CD4-positive, alpha-beta T cell treated with Interleukin-6 for 4 hours (primary cell): ENCODE data around the gene TESPA1.

ENCODE experiments used
- DNase-seq: peaks from one replicate; pipeline ENCODE4 v3.0.0-alpha.2; 2020; ENCODE audit warnings: mixed read lengths

TESPA1 gene

DNA sequence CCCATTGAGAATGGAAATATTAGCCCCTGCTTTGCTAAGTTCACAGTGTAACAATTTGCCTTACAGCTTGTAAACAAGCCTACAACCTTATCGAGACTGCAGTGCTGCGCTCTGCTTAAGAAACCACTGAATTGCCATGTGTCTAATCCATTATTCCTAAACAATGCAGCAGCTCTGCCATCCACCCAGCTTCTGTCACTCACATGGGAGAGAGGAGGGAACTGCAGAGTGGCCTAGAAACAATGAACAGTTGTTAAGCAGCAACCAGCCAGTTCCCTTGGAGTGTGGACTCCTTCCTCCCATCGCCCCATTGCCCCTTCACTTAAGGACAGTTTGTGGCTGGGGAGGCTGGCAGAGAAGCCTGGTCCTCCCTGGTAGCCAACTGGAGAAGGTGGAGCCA, 42.9 kb downstream of the TESPA1 start:
- DNase-seq: no peak

DNA sequence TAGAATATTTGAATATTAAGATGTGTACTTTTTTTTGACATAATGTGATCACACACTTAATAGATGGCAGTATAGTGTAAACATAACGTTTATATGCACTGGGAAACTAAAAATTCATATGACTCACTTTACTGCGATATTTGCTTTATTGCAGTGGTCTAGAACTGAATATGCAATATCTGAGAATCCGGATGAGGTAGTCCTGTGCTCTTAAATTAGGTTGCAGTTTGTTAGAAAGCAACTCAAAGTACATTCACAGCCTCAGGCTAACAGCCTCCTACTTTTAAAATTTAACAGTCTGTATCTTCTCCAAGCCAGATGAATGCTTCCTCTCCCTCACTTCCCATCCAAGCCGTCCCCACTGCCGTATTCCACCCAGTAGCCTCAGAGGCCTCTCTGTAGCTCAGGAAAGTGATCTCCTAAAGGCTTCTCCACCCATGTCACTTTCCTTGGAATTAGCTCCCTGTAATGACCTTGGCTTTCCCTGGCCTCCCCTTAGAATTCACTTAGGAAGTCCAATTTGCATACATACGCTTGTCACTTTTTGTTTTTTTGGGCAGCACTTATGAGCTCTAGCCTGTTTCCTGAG, 43.7 kb downstream of the TESPA1 start:
- no peak for DNase-seq

DNA sequence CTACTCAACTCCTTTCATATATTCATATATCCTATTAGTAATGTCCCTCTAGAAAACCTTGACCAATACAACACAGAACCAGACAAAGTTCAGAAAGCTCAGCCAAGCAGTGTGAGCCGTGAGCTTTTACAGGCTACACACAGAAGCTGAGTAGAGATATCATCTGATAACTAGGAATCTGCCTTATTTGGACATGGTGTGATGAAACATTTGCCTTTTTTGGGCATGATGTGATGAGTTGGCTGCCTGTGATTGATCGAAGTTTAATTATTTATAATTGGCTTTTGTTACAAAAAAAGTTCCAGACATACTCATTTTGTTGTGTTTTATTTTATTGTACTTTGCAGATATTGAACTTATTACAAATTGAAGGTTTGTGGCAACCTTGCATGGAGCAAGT, 46.6 kb downstream of the TESPA1 start:
- no peak for DNase-seq

DNA sequence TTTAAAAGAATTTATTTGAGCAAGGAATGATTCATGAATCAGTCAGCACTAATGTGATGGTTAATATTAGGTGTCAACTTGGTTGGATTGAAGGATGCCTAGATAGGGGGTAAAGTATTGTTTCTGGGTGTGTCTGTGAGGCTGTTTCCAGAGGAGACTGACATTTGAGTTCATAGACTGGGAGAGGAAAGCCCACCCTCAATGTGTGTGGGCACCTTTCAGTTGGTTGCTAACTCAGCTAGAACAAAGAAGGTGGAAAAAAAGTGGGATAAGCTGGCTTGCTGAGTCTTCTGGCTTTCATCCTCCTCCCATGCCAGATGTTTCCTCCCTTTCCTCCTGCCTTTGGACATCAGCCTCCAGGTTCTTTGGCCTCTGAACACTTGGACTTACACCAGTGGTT, 47.2 kb downstream of the TESPA1 start:
- no peak for DNase-seq

DNA sequence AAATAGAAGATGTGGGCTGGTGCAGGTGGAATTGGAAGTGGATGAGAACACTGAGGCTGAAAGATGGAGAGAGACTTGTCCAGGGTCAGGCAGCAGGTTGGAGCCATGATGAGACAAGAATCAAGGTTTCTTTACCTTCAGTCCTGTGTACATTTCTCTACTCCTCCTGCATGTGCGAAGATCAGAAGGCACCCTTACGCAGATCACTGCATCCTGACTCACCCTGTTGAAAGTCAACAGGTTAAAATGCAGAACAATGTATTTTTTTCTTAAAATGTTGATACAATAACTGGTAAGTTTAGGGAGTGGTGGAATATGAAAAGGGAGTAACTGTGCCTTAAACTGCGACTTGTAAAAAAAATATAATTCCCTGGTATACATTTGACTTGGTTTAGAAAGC, 47.8 kb downstream of the TESPA1 start:
- no peak for DNase-seq

DNA sequence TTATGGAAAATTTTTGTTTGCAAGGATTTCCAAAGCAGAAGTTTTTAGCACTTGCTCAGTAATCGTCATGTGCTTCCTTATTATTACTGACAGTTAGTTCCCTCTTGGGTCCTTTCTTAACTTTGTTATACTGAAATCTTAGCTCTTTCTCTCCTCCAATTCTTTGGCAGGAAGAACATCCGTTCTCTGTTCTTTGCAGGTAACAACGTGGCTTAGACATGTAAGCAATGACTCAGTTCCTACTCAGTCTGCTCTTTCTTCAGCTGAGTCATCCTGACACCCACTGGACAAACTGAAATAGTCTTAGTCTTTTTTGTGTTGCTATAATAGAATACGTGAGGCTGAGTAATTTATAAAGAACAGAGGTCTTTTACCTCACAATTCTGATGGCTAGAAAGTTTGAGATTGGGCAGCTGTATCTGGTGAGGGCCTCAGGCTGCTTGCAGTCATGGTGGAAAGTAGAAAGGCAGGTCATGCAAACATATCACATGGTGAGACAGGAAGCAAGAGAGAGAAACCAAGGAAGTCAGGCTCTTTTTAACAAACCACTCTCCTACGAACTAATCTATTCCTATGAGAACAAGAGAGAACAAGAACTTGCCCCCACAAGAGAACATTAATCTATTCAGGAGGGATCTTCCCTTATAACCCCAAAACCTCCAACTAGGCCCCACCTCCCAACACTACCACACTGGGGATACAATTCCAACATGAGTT, 49.2 kb downstream of the TESPA1 start:
- DNase-seq: peak; percentile 51

DNA sequence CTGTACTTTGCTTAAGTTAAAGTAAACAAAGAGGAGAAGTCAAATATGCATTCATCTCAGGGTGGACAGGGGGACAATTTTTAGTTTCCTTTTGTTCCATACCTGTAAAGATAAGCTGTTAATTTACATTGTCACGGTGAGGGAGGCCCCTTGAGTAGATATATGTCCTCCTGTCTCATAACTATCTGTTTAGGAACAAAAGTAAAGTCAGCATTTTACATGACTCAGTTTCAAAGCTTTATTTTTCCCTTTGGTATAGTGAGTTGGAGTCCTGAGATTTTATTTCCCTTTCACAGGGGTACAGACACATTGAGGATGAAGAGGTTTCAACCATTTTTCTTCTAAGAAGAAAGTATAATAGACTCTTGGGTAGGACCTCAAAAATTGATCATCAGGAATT, 50.1 kb downstream of the TESPA1 start:
- no peak for DNase-seq

DNA sequence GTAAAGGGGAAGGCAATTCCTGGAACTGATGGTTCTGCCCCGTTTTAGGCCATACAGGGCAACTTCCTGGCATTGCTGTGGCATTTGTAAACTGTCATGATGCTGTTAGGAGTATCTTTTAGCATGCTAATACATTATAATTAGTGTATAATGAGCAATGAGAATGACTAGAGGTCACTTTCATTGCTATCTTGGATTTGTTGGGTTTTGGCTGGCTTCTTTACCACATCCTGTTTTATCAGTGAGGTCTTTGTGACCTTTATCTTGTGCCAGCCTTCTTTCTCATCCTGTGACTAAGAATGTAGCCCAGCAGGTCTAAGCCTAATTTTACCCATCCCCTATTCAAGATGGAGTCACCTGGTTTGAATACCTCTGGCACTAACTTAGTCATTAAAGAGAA, 51.2 kb downstream of the TESPA1 start:
- DNase-seq: peak; percentile 19

DNA sequence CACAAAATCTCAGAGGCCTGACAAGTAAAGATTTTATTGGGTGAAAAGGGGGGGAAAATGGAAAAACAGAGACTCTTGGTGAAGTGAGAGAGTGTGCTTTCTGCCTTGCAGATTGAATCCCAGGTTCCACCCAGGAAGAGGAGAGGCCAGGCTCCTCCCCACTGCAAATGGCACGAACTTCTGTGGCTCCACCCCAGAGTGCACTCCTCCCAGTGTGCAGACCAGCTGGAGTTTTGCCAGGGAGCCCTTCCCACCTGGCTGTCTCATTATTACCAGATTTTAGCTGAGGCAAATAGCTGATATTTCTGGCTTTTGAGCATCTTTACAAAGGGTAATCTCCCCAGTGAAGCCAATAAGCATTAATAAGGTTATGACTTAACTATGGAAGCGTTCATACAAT, 51.9 kb downstream of the TESPA1 start:
- no peak for DNase-seq

DNA sequence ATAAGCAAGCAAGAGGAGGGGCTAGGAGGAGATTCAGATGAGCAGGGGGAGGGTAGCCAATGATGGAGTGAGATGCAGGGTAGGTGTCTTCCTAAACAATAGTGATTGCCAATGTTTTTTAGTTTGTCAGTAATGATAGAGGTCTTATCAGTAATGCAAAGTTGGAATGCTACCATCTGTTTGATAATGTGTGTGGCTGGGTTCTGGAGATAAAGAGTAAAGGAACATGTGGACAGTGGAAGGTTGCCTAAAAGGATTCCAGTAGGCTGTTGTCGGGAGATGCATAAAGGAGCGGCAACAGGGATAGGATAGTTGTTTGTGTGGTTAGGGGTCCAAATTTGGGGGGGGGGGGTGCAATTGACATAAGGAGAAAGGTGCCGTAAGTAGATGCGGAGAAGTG, 52.5 kb downstream of the TESPA1 start:
- DNase-seq: no peak

DNA sequence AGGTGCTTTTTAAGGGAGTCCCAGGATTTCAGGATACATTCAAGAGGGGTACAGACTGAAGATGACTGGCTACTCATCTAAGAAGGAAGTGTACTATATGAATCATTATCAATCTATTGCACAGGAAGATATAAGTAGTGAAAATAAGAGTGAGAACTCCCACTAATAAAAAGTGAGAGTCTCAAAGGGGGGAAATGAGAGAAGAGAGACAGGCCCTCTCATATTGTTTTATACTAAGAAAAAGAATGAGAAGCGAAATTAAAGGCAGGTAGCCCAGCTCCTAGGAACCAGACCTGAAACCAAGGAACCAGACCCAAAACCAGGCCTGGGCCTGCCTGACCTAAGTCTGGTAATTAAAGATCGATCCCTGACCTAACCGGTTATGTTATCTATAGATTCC, 54.6 kb downstream of the TESPA1 start:
- no peak for DNase-seq

DNA sequence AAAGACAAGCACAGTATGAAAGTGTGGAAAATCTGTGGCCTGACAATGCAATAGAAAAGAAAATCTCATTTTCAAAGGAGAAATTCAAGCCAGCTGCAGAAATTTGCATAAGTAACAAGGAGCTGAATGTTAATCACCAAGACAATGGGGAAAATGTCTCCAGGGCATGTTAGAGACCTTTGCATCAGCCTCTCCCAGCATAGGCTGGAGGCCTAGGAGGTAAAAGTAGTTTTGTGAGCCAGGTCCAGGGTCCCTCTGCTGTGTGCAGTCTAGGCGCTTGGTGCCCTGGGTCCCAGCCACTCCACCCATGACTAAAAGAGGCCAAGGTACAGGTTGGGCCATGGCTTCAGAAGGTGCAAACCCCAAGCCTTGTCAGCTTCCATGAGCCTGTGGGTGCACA, 58.3 kb downstream of the TESPA1 start:
- no peak for DNase-seq

DNA sequence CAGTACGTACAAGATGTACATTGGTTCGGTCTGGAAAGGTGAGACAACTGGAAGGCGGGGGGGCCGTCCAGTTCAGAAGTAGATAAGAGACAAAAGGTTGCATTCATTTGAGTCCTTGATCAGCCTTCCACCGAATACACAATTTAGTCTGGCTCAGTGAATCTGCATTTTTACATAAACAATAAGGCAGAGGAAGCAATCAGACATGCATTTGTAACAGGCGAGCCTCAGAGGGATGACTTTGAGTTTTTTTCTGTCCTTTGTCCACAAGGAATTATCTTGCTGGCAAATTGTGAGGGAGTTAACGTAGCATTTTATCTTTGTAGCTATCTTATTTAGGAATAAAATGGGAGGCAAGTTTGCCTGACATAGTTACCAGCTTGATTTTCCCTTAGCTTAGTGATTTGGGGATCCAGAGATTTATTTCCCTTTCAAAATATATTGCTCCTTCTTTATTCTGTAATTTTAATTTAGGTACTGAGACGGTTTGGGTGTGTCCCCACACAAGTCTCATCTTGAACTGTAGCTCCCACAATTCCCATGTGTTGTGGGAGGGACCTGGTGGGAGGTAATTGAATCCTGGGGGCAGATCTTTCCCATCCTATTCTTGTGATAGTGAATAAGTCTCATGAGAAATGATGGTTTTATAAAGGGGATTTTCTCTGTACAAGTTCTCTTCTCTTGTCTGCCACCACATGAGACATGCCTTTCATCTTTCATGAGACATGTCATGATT, 59.4 kb downstream of the TESPA1 start:
- no peak for DNase-seq

DNA sequence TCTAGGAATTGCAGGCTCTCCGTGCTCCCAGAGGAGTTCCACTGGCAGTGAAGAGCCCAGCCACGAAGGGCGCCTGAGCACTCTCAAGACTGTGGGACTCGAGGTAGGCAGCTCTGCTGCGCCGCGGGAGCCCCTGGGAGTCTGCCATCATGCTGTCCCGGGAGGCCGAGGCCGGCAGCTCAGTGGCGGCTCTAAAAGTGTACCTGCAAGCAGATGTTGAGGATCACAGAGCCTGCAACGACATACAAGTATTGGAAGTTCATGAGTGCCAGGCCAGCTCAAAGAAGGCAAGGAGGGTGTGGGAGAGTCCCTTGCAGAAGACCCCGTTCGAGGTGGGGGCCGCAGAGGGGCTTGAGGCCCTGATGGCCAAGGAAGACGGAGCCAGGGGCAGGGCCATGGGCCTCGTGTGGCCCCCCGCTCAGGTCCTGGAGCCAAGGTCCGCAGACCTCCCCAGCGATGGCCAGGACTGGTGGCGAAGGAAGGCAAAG, 67.5 kb downstream of the TESPA1 start:
- no peak for DNase-seq
